Measurements from ENCODE around the gene SNX11.

Gene SNX11

GRCh38 chr17:48162946-48163506 lies 55.5 kb downstream of the SNX11 start:
- no peak for DNase-seq

GRCh38 chr17:48163809-48164208 lies 56.2 kb downstream of the SNX11 start:
- DNase-seq, result no peak

GRCh38 chr17:48169926-48170325 lies 62.4 kb downstream of the SNX11 start:
- no peak for DNase-seq
